B cell (primary cell): ENCODE results near the gene ZBED1. TPM values are rescaled to one million over a fixed set of nuclear protein-coding genes. Genes with fewer than 3 reads are reported as not detected.
"Not testable (repeated sequence)": the region's sequence is repeated elsewhere in the genome, so short reads cannot be mapped to it uniquely, and the experiment has no call there.

Source experiments
- ATAC-seq: fragments of 200-7000 bp; cut with Tn5 transposase; one replicate; pipeline ENCODE4 v1.10.0; 2021; ENCODE audit warnings: low read depth, mild to moderate bottlenecking, moderate number of reproducible peaks, moderate library complexity
- CTCF ChIA-PET: fragments of 350-600 bp; sonication (Branson Sonifier 250); formaldehyde crosslinking; loops from one replicate; lab custom pipeline; 2021; ENCODE audit warnings: antibody characterized with exemption, inconsistent platforms; lab: Charles Lee
- POLR2A ChIA-PET: fragments of 350-600 bp; sonication (Branson Sonifier 250); formaldehyde crosslinking; loops from one replicate; lab custom pipeline; 2021; ENCODE audit warnings: antibody characterized with exemption; lab: Charles Lee
- DNase-seq: peaks from one replicate; pipeline ENCODE4 v3.0.0; 2013
- H2AFZ ChIP-seq: 2 replicates; pipeline ENCODE4 v1.6.1; 2012; ENCODE audit warnings: mild to moderate bottlenecking, low read depth, low read length; ENCODE audit not compliant: insufficient read depth, poor library complexity, severe bottlenecking
- H3K27ac ChIP-seq, 2 donors: 1 replicate in 1 of 2; 2 replicates in 1 of 2; pipeline ENCODE4 v1.5.1; 2012 to 2013; ENCODE audit warnings: low read length in 2 of 2, mild to moderate bottlenecking in 2 of 2, moderate library complexity in 1 of 2
- H3K27me3 ChIP-seq, 4 experiments: fragments of 200-600 bp in 1 of 4; sonication (generic) in 1 of 4; replicated peaks in 1 of 4; 1 replicate in 2 of 4; 2 replicates in 2 of 4; pipeline versions ENCODE4 v1.6.1 to v1.7.0; 2013 to 2016; ENCODE audit warnings: low read length in 3 of 4, mild to moderate bottlenecking in 2 of 4, mixed read lengths in 1 of 4, moderate library complexity in 1 of 4; ENCODE audit not compliant: insufficient read depth in 4 of 4, control insufficient read depth in 3 of 4; ENCODE audit errors: control extremely low read depth in 1 of 4
- H3K36me3 ChIP-seq, 2 experiments: replicated peaks in 1 of 2; 1 replicate in 1 of 2; 2 replicates in 1 of 2; pipeline versions ENCODE4 v1.6.1 to v1.7.1; 2013; ENCODE audit warnings: low read length in 1 of 2; ENCODE audit not compliant: insufficient read depth in 2 of 2, control insufficient read depth in 1 of 2; ENCODE audit errors: control extremely low read depth in 1 of 2, extremely low read depth in 1 of 2
- H3K4me1 ChIP-seq, 2 donors: fragments of 200-600 bp in 1 of 2; sonication (generic) in 1 of 2; 1 replicate in 1 of 2; 2 replicates in 1 of 2; pipeline versions ENCODE4 v1.5.1 to v1.6.1; 2013 to 2017; ENCODE audit warnings: low read length in 2 of 2; ENCODE audit not compliant: control insufficient read depth in 2 of 2, insufficient read depth in 2 of 2
- H3K4me2 ChIP-seq: replicated peaks from 2 replicates; pipeline ENCODE3; 2012; ENCODE audit warnings: mild to moderate bottlenecking, low read depth, low read length; ENCODE audit not compliant: poor library complexity, severe bottlenecking
- H3K4me3 ChIP-seq, 5 experiments: fragments of 200-600 bp in 1 of 5; sonication (generic) in 1 of 5; 1 replicate in 3 of 5; 2 replicates in 2 of 5; pipeline versions ENCODE4 v1.5.1 to v1.7.0; 2011 to 2016; ENCODE audit warnings: low read length in 4 of 5, mild to moderate bottlenecking in 4 of 5, low read depth in 2 of 5, control low read depth in 1 of 5, moderate library complexity in 1 of 5; ENCODE audit not compliant: insufficient read depth in 1 of 5; ENCODE audit errors: control extremely low read depth in 1 of 5, extremely low read depth in 1 of 5
- H3K79me2 ChIP-seq: fragments of 200-600 bp; sonication (generic); one replicate; pipeline ENCODE4 v1.6.0; 2016; ENCODE audit warnings: low read length; ENCODE audit not compliant: control insufficient read depth, insufficient read depth
- H3K9ac ChIP-seq: fragments of 200-600 bp; sonication (generic); 2 replicates; pipeline ENCODE4 v1.6.1; 2017; ENCODE audit warnings: mild to moderate bottlenecking, low read length, moderate library complexity
- H3K9me3 ChIP-seq, 3 donors: one replicate each; pipeline versions ENCODE4 v1.6.1 to v1.7.1; 2013; ENCODE audit warnings: low read length in 2 of 3; ENCODE audit not compliant: control insufficient read depth in 2 of 3, insufficient read depth in 1 of 3; ENCODE audit errors: control extremely low read depth in 1 of 3
- H4K20me1 ChIP-seq: 2 replicates; pipeline ENCODE4 v1.6.0; 2012; ENCODE audit warnings: mild to moderate bottlenecking, low read length; ENCODE audit not compliant: insufficient read depth, control insufficient read depth, poor library complexity, severe bottlenecking
- H3K27ac Mint-ChIP-seq: one replicate; pipeline ENCODE4 v1.8.0; 2021; ENCODE audit warnings: mixed read lengths
- H3K27me3 Mint-ChIP-seq: one replicate; pipeline ENCODE4 v1.8.0; 2021; ENCODE audit warnings: mixed read lengths
- H3K4me1 Mint-ChIP-seq: one replicate; pipeline ENCODE4 v1.8.0; 2021; ENCODE audit warnings: mixed read lengths
- H3K4me3 Mint-ChIP-seq: one replicate; pipeline ENCODE4 v1.8.0; 2021; ENCODE audit warnings: mixed read lengths
- H3K9me3 Mint-ChIP-seq: one replicate; pipeline ENCODE4 v1.8.0; 2022; ENCODE audit warnings: mixed read lengths; ENCODE audit not compliant: insufficient read depth
- EZH2 ChIP-seq: IDR thresholded peaks from 2 replicates; pipeline ENCODE4 v1.6.1; 2012; ENCODE audit warnings: borderline replicate concordance, low read depth, mild to moderate bottlenecking, moderate library complexity, low read length; ENCODE audit not compliant: insufficient read depth, poor library complexity, severe bottlenecking
- WGBS: methylation state at CpG from one replicate; pipeline ENCODE4 v1.1.5; 2013; ENCODE audit warnings: missing lambda C conversion rate; ENCODE audit not compliant: insufficient coverage; 5-methylcytosine and 5-hydroxymethylcytosine counted together
- intact Hi-C: fragments of 100-400 bp; cut with micrococcal nuclease; formaldehyde crosslinking; loops from one replicate; pipeline ENCODE4 v1.10.0; 2022
- polyA plus RNA-seq: library from polyadenylated mRNA; depleted of rRNA; stranded (reverse); fragments of >200 nt; gene quantifications from 2 replicates; pipeline ENCODE4 v1.2.3, GENCODE V29; 2012
- total RNA-seq, 2 donors: library from RNA; stranded (reverse); fragments of 120-200 nt in 1 of 2; gene quantifications; 1 replicate in 1 of 2; 2 replicates in 1 of 2; pipeline versions ENCODE4 v1.2.3 to v1.2.4, GENCODE V29; 2013 to 2022
- TF ChIP-seq, protein P1 (sequence below): fragments of 200-600 bp; IDR thresholded peaks from one replicate; pipeline ENCODE4 v1.8.0; 2022; ENCODE audit warnings: antibody characterized with exemption, mild to moderate bottlenecking

Gene ZBED1
- total and polyA plus RNA-seq, 2 donors (not counting 1 experiment from before 2014, with no cell fraction given): 20.3 to 44.7 TPM

- WGBS: 96% methylated on average over 5 of the region's 6 CpGs
- POLR2A ChIA-PET: no interaction called here
Observed at GRCh38 chrX:2458309-2458708, 42.5 kb downstream of the ZBED1 start.

DNA sequence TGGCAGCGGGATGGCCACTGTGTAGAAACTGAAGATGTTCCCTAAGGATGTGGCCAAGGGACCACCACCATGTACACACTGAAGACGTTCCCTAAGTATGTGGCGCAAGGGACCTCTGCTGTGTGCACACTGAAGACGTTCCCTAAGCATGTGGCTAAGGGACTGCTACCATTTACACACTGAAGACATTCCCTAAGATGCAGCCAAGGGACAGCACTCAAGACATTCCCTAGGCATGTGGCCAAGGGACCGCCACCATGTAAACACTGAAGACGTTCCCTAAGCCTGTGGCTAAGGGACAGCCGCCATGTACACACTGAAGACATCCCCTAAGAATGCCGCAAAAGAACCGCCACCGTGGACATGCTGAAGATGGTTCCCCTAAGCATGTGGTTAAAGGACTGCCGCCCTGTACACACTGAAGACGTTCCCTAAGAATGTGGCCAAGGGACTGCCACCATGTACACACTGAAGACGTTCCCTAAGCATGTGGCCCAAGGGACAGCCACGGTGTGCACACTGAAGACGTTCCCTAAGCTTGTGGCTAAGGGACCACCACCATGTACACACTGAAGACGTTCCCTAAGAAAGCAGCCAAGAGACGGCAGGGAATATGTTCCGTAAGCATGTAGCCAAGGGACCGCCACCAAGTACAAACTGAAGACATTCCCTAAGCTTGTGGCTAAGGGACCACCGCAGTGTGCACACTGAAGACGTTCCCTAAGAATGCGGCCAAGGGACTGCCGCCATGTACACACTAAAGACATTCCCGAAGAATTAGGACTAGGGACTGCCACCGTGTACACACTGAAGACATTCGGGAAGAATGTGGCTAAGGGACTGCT is 43.3 kb downstream of the ZBED1 start:
- Histone ChIP-seq H3K9me3 (peaks cover 0 to 13% (median 3%) of the 10 kb centered on the region in 3 donors), H3K27me3 (no peaks in the 10 kb centered on the region), H3K4me2 (no peak overlapping the region), H4K20me1 (peaks cover 23% of the 10 kb centered on the region), H3K9ac (no peak overlapping the region), H3K4me3 (no peak overlapping the region), H2AFZ (no peak overlapping the region), H3K79me2 (peaks cover 43% of the 10 kb centered on the region), H3K36me3 (peaks cover 0 to 3% of the 10 kb centered on the region in 2 experiments), H3K4me1 (no peaks in the 10 kb centered on the region), H3K27ac (no peak overlapping the region)
- H3K27me3 Mint-ChIP-seq: no peaks in the 10 kb centered on the region
- ChIA-PET CTCF (no interaction called here), POLR2A (no interaction called here)
- WGBS: 99% methylated on average over 26 of the region's 26 CpGs
- no peak for DNase-seq
- TF ChIP-seq, protein P1, sequence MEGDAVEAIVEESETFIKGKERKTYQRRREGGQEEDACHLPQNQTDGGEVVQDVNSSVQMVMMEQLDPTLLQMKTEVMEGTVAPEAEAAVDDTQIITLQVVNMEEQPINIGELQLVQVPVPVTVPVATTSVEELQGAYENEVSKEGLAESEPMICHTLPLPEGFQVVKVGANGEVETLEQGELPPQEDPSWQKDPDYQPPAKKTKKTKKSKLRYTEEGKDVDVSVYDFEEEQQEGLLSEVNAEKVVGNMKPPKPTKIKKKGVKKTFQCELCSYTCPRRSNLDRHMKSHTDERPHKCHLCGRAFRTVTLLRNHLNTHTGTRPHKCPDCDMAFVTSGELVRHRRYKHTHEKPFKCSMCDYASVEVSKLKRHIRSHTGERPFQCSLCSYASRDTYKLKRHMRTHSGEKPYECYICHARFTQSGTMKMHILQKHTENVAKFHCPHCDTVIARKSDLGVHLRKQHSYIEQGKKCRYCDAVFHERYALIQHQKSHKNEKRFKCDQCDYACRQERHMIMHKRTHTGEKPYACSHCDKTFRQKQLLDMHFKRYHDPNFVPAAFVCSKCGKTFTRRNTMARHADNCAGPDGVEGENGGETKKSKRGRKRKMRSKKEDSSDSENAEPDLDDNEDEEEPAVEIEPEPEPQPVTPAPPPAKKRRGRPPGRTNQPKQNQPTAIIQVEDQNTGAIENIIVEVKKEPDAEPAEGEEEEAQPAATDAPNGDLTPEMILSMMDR: no peak
- TF ChIP-seq EZH2: no peak
- no peak for ATAC-seq
- no peak overlapping the region for H3K4me3 Mint-ChIP-seq
- intact Hi-C loops: no loop called here
- H3K9me3 Mint-ChIP-seq: peaks cover 4% of the 10 kb centered on the region
- H3K4me1 Mint-ChIP-seq: peaks cover 14% of the 10 kb centered on the region
- no peak overlapping the region for H3K27ac Mint-ChIP-seq

More at GRCh38 chrX:2458309-2458708, 42.5 kb downstream of the ZBED1 start:
- H3K4me1 ChIP-seq: no peaks in the 10 kb centered on the region
- peaks cover 23% of the 10 kb centered on the region for H4K20me1 ChIP-seq
- no peak for TF ChIP-seq EZH2
- TF ChIP-seq, protein P1: no peak
- H3K27me3 Mint-ChIP-seq: no peaks in the 10 kb centered on the region
- H3K79me2 ChIP-seq: peaks cover 39% of the 10 kb centered on the region
- H3K36me3 ChIP-seq: peaks cover 0 to 3% of the 10 kb centered on the region in 2 experiments
- H3K4me2 ChIP-seq: no peak overlapping the region
- no peak overlapping the region for H3K27ac Mint-ChIP-seq
- H2AFZ ChIP-seq: no peak overlapping the region
- DNase-seq (no peak), ATAC-seq (no peak)
- intact Hi-C loops: no loop called here
- H3K9me3 Mint-ChIP-seq: peaks cover 4% of the 10 kb centered on the region
- H3K9me3 ChIP-seq: peaks cover 0 to 13% (median 3%) of the 10 kb centered on the region in 3 donors
- H3K27ac ChIP-seq: no peak overlapping the region
- no peak overlapping the region for H3K4me3 ChIP-seq
- no peak overlapping the region for H3K4me3 Mint-ChIP-seq
- no peak overlapping the region for H3K9ac ChIP-seq
- H3K27me3 ChIP-seq: no peaks in the 10 kb centered on the region
- H3K4me1 Mint-ChIP-seq: peaks cover 14% of the 10 kb centered on the region
- CTCF ChIA-PET: no interaction called here

- H3K4me1 ChIP-seq, H3K27ac ChIP-seq, ATAC-seq, H2AFZ ChIP-seq, H3K27me3 Mint-ChIP-seq, CTCF ChIA-PET, H3K27ac Mint-ChIP-seq, H3K36me3 ChIP-seq, H3K4me1 Mint-ChIP-seq, H3K4me2 ChIP-seq, H3K4me3 ChIP-seq, DNase-seq, H3K9me3 Mint-ChIP-seq, POLR2A ChIA-PET, H3K9ac ChIP-seq, intact Hi-C loops, H3K4me3 Mint-ChIP-seq, H3K27me3 ChIP-seq: not testable (repeated sequence)
- 97% methylated on average over 5 of the region's 8 CpGs for WGBS
- H3K9me3 ChIP-seq: peaks cover 0 to 13% (median 3%) of the 10 kb centered on the region in 3 donors
- peaks cover 48% of the 10 kb centered on the region for H3K79me2 ChIP-seq
- peaks cover 23% of the 10 kb centered on the region for H4K20me1 ChIP-seq
Observed at GRCh38 chrX:2456091-2456490, 44.7 kb downstream of the ZBED1 start.
